Transverse colon (tissue), 4 donors: Measurements from ENCODE around the gene CADPS2. TPM values are rescaled to one million over a fixed set of nuclear protein-coding genes. Genes with fewer than 3 reads are reported as not detected.

Experiments used
- DNase-seq: peaks from one replicate; pipeline ENCODE4 v3.0.0-alpha.2; 2019
- H3K27ac ChIP-seq, 4 donors: fragments of 200-600 bp; sonication (generic); 2 replicates each; pipeline ENCODE4 v1.5.1; 2016 to 2018; ENCODE audit warnings: inconsistent platforms in 4 of 4
- H3K27me3 ChIP-seq: fragments of 200-600 bp; sonication (generic); 2 replicates; pipeline ENCODE4 v1.5.1; 2017; ENCODE audit warnings: inconsistent platforms
- H3K36me3 ChIP-seq, 4 donors: fragments of 200-600 bp; sonication (generic); 2 replicates each; pipeline ENCODE4 v1.5.1; 2017 to 2019; ENCODE audit warnings: inconsistent platforms in 4 of 4
- H3K4me1 ChIP-seq, 4 donors: fragments of 200-600 bp; sonication (generic); 2 replicates each; pipeline ENCODE4 v1.5.1; 2017 to 2020; ENCODE audit warnings: inconsistent platforms in 4 of 4
- H3K4me3 ChIP-seq, 4 donors: fragments of 200-600 bp; sonication (generic); 1 replicate in 1 of 4; 2 replicates in 3 of 4; pipeline versions ENCODE4 v1.5.1 to v1.6.1; 2017 to 2019; ENCODE audit warnings: inconsistent platforms in 4 of 4
- H3K9me3 ChIP-seq, 2 donors: fragments of 200-600 bp; sonication (generic); 2 replicates each; pipeline ENCODE4 v1.5.1; 2017 to 2019; ENCODE audit warnings: inconsistent platforms in 2 of 2
- CTCF ChIP-seq, 5 experiments: fragments of 200-600 bp in 3 of 5; fragments of 450-650 bp in 2 of 5; sonication (generic) in 3 of 5; IDR thresholded peaks; 1 replicate in 2 of 5; 2 replicates in 3 of 5; pipeline ENCODE4 v1.5.1; 2016 to 2017; ENCODE audit warnings: antibody characterized with exemption in 5 of 5, inconsistent platforms in 3 of 5, mild to moderate bottlenecking in 2 of 5, moderate library complexity in 1 of 5
- EP300 ChIP-seq: sonication (generic); formaldehyde crosslinking; IDR thresholded peaks from one replicate; pipeline ENCODE4 v1.6.1; 2017; ENCODE audit warnings: antibody characterized with exemption, low read depth
- POLR2A ChIP-seq: fragments of 450-650 bp; IDR thresholded peaks from one replicate; pipeline ENCODE4 v1.6.1; 2016; ENCODE audit warnings: antibody characterized with exemption, mild to moderate bottlenecking, moderate library complexity
- POLR2AphosphoS5 ChIP-seq, 3 donors: sonication (generic); formaldehyde crosslinking; IDR thresholded peaks; one replicate each; pipeline ENCODE4 v1.6.1; 2016; ENCODE audit warnings: antibody characterized with exemption in 3 of 3
- WGBS, 2 donors: methylation state at CpG; one replicate each; pipeline ENCODE4 v1.1.5; 2018; ENCODE audit warnings: low coverage in 1 of 2; 5-methylcytosine and 5-hydroxymethylcytosine counted together
- in situ Hi-C, 4 donors: fragments of 200-750 bp; cut with MboI; loops; one replicate each; pipeline versions ENCODE4 v1.15.0 to v1.15.1; 2017; ENCODE audit warnings: low sequenced_read_pairs in 3 of 4, low pct_ligation_motif_present in 1 of 4, low pct_unique_long_range_greater_than_20kb in 1 of 4
- intact Hi-C: fragments of 100-400 bp; cut with DNase I; formaldehyde crosslinking; loops from one replicate; pipeline ENCODE4 v1.15.1; 2023; ENCODE audit warnings: low total_unique reads
- total RNA-seq, 4 donors: library from RNA; depleted of rRNA; stranded (reverse); fragments of >200 nt; gene quantifications; one replicate each; pipeline ENCODE4 v1.1.0, GENCODE V29; 2016

The CADPS2 gene
- total RNA-seq, 4 donors from 2014 or later = 9.0 to 15.2 (median 12.6) TPM

GRCh38 chr7:122699017-122699416, 187.2 kb downstream of the CADPS2 start, which contains the start of gene RNF133:
RNF133 (minus strand) TSS chr7:122699117; CDS start chr7:122698918, 199 bp downstream.
- H3K27me3 ChIP-seq = no peaks in the 10 kb centered on the region
- in situ Hi-C loops = loop anchor here in 1 of 4 donors (25.0 kb wide), 1 partner anchor 112 kb away; no protein-coding TSS in a partner anchor
- no peak for DNase-seq
- no peaks in the 10 kb centered on the region for H3K36me3 ChIP-seq
- H3K27ac ChIP-seq = no peak within 1 kb of the TSS
- no peaks in the 10 kb centered on the region for H3K4me1 ChIP-seq
- no peaks in the 10 kb centered on the region for H3K9me3 ChIP-seq
- intact Hi-C loops = no loop called here
- H3K4me3 ChIP-seq = no peak within 1 kb of the TSS
- TF ChIP-seq CTCF (IDR thresholded peaks at IDR 0.05) = no peak
- no peak for TF ChIP-seq POLR2A
- no peak for TF ChIP-seq POLR2AphosphoS5 (IDR thresholded peaks at IDR 0.05)
- no peak for TF ChIP-seq EP300

GRCh38 chr7:122695816-122696215, 190.4 kb downstream of the CADPS2 start:
- 96 to 100% methylated on average over 1 of the region's 1 CpG for WGBS, 2 donors
- in situ Hi-C loops = loop anchor here in 1 of 4 donors (25.0 kb wide), 1 partner anchor 109 kb away; no protein-coding TSS in a partner anchor

GRCh38 chr7:122694697-122695096, 191.6 kb downstream of the CADPS2 start:
- in situ Hi-C loops (loop anchor here in 1 of 4 donors (25.0 kb wide), 1 partner anchor 107 kb away; no protein-coding TSS in a partner anchor), intact Hi-C loops (no loop called here)
- TF ChIP-seq POLR2A = no peak
- no peak for TF ChIP-seq POLR2AphosphoS5 (IDR thresholded peaks at IDR 0.05)
- TF ChIP-seq EP300 = no peak
- TF ChIP-seq CTCF (IDR thresholded peaks at IDR 0.05) = no peak
- Histone ChIP-seq H3K9me3 (no peaks in the 10 kb centered on the region), H3K4me1 (no peaks in the 10 kb centered on the region), H3K27ac (no peak overlapping the region), H3K27me3 (no peaks in the 10 kb centered on the region), H3K36me3 (no peaks in the 10 kb centered on the region), H3K4me3 (no peak overlapping the region)
- DNase-seq = no peak
- WGBS, 2 donors = 89 to 92% methylated on average over 2 of the region's 2 CpGs

More at GRCh38 chr7:122695816-122696215, 190.4 kb downstream of the CADPS2 start:
- Histone ChIP-seq H3K27me3 (no peaks in the 10 kb centered on the region), H3K4me3 (no peak overlapping the region), H3K4me1 (no peaks in the 10 kb centered on the region), H3K36me3 (no peaks in the 10 kb centered on the region), H3K9me3 (no peaks in the 10 kb centered on the region), H3K27ac (no peak overlapping the region)
- no peak for TF ChIP-seq POLR2A
- no peak for TF ChIP-seq POLR2AphosphoS5 (IDR thresholded peaks at IDR 0.05)
- TF ChIP-seq CTCF (IDR thresholded peaks at IDR 0.05) = no peak
- no peak for TF ChIP-seq EP300
- no peak for DNase-seq
- intact Hi-C loops = no loop called here

- no peak for TF ChIP-seq POLR2AphosphoS5 (IDR thresholded peaks at IDR 0.05)
- TF ChIP-seq POLR2A = no peak
- no peak for TF ChIP-seq CTCF (IDR thresholded peaks at IDR 0.05)
- TF ChIP-seq EP300 = no peak
- Histone ChIP-seq H3K27me3 (no peaks in the 10 kb centered on the region), H3K27ac (no peak overlapping the region), H3K4me3 (no peak overlapping the region), H3K4me1 (no peaks in the 10 kb centered on the region), H3K9me3 (no peaks in the 10 kb centered on the region), H3K36me3 (no peaks in the 10 kb centered on the region)
- no peak for DNase-seq
- 84 to 93% methylated on average over 3 of the region's 3 CpGs for WGBS, 2 donors
- intact Hi-C loops = no loop called here
- in situ Hi-C loops = loop anchor here in 1 of 4 donors (25.0 kb wide), 1 partner anchor 106 kb away; no protein-coding TSS in a partner anchor
Measured at GRCh38 chr7:122692769-122693309, 193.4 kb downstream of the CADPS2 start.
